HG03558 (cell line): ENCODE results near the gene APOL1.
"Not testable (repeated sequence)": the region's sequence is repeated elsewhere in the genome, so short reads cannot be mapped to it uniquely, and the experiment has no call there.

ENCODE experiments used
- ATAC-seq: cut with Tn5 transposase; IDR thresholded peaks from one replicate; pipeline ENCODE4 v1.9.1; 2021; ENCODE audit warnings: moderate number of reproducible peaks; ENCODE audit not compliant: unreplicated experiment; ENCODE audit errors: extremely low read depth

APOL1 gene

GRCh38 chr22:36224245-36224644 lies 28.7 kb upstream of the APOL1 start:
- ATAC-seq = no peak

- no peak for ATAC-seq
Observed at GRCh38 chr22:36225333-36225922, 27.5 kb upstream of the APOL1 start.

GRCh38 chr22:36226189-36226588 lies 26.7 kb upstream of the APOL1 start:
- ATAC-seq = no peak

- no peak for ATAC-seq
Observed at GRCh38 chr22:36227396-36227795, 25.5 kb upstream of the APOL1 start.

GRCh38 chr22:36227806-36228205 lies 25.1 kb upstream of the APOL1 start:
- no peak for ATAC-seq

- ATAC-seq = not testable (repeated sequence)
Observed at GRCh38 chr22:36228369-36228768, 24.6 kb upstream of the APOL1 start.

GRCh38 chr22:36228944-36229343 lies 24.0 kb upstream of the APOL1 start:
- no peak for ATAC-seq

- not testable (repeated sequence) for ATAC-seq
Observed at GRCh38 chr22:36229649-36230048, 23.3 kb upstream of the APOL1 start.

GRCh38 chr22:36231051-36231450 lies 21.9 kb upstream of the APOL1 start:
- ATAC-seq = not testable (repeated sequence)

GRCh38 chr22:36232715-36233401 lies 20.1 kb upstream of the APOL1 start:
- ATAC-seq = no peak

GRCh38 chr22:36233796-36234195 lies 19.1 kb upstream of the APOL1 start:
- ATAC-seq = no peak

GRCh38 chr22:36234213-36234612 lies 18.7 kb upstream of the APOL1 start:
- no peak for ATAC-seq

- ATAC-seq = no peak
Observed at GRCh38 chr22:36234919-36235318, 18.0 kb upstream of the APOL1 start.

GRCh38 chr22:36235585-36235984 lies 17.3 kb upstream of the APOL1 start:
- no peak for ATAC-seq

GRCh38 chr22:36236388-36237319 lies 16.3 kb upstream of the APOL1 start:
- ATAC-seq = no peak

GRCh38 chr22:36237462-36238372 lies 15.2 kb upstream of the APOL1 start:
- ATAC-seq = no peak

GRCh38 chr22:36238373-36239149 lies 14.4 kb upstream of the APOL1 start:
- ATAC-seq = no peak

GRCh38 chr22:36239150-36239400 lies 13.9 kb upstream of the APOL1 start:
- ATAC-seq = no peak

GRCh38 chr22:36239401-36240171 lies 13.3 kb upstream of the APOL1 start, which contains the start of gene APOL2:
TSS of gene APOL2 (minus strand) at chr22:36239527. CDS start at chr22:36233162, 6,365 bp downstream.
- ATAC-seq = peak; percentile 69
